AG04450 (cell line): ENCODE results near the gene RIN3. TPM values are rescaled to one million over a fixed set of nuclear protein-coding genes. Genes with fewer than 3 reads are reported as not detected.
"Not testable (repeated sequence)": the region's sequence is repeated elsewhere in the genome, so short reads cannot be mapped to it uniquely, and the experiment has no call there.

ENCODE experiments used
- CTCF ChIA-PET: fragments of 300-600, 350-600 bp; formaldehyde crosslinking; extraction: SDS; loops from one replicate; lab custom pipeline; 2022; ENCODE audit warnings: antibody characterized with exemption, inconsistent platforms; lab: Charles Lee
- POLR2A ChIA-PET: fragments of 350-600 bp; formaldehyde crosslinking; extraction: SDS; loops from one replicate; lab custom pipeline; 2021; ENCODE audit warnings: antibody characterized with exemption, inconsistent platforms; lab: Yijun Ruan, JAX
- DNase-seq: peaks from one replicate; pipeline ENCODE4 v3.0.0-alpha.2; 2011; ENCODE audit warnings: low read depth, low spot score
- H3K27ac ChIP-seq: one replicate; pipeline ENCODE4 v1.5.1; 2012; ENCODE audit warnings: low read depth, low read length, control low read depth
- H3K27me3 ChIP-seq: one replicate; pipeline ENCODE4 v1.6.0; 2012; ENCODE audit warnings: low read length; ENCODE audit not compliant: control insufficient read depth, insufficient read depth
- H3K4me3 ChIP-seq: 2 replicates; pipeline ENCODE4 v1.5.1; 2011; ENCODE audit warnings: mild to moderate bottlenecking, low read depth, low read length, control low read depth
- H3K9me3 ChIP-seq: 2 replicates; pipeline ENCODE4 v1.5.1; 2012; ENCODE audit warnings: low read length; ENCODE audit not compliant: control insufficient read depth, insufficient read depth
- polyA plus RNA-seq: library from polyadenylated mRNA; depleted of rRNA; stranded (reverse); fragments of >200 nt; gene quantifications from 2 replicates; pipeline ENCODE4 v1.2.3, GENCODE V29; 2011
- TF ChIP-seq, protein P1 (sequence below): IDR thresholded peaks from 2 replicates; pipeline ENCODE4 v1.5.1; 2011; ENCODE audit warnings: low read depth, low read length, control low read depth, inconsistent platforms

Gene RIN3
- polyA plus RNA-seq, 1 experiment = 3.7 TPM

DNA sequence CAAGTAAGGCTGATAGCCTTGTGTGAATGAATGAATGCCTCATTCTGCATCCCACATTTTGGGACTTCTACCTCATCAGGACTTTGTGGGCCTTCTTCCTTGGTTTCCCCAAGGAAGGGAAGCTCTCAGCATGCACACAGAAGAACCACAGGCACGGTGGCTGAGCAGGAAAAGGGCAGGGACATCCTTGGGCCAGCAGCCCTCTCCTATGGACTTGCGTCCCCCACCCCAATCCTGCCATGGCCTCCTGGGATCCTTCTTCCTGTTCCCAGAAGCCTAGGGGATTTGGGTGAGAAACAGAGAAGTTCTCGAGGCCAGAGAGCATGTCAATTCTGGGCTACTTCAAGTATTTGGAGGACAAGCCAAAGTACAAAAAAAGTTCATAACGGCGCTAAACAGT is 165.2 kb downstream of the RIN3 start:
- Histone ChIP-seq H3K9me3 (no peaks in the 10 kb centered on the region; the same call in none of the 2 replicates), H3K27me3 (no peaks in the 10 kb centered on the region), H3K4me3 (no peak overlapping the region), H3K27ac (no peak overlapping the region)
- POLR2A ChIA-PET = no interaction called here
- CTCF ChIA-PET = no interaction called here
- TF ChIP-seq, protein P1, sequence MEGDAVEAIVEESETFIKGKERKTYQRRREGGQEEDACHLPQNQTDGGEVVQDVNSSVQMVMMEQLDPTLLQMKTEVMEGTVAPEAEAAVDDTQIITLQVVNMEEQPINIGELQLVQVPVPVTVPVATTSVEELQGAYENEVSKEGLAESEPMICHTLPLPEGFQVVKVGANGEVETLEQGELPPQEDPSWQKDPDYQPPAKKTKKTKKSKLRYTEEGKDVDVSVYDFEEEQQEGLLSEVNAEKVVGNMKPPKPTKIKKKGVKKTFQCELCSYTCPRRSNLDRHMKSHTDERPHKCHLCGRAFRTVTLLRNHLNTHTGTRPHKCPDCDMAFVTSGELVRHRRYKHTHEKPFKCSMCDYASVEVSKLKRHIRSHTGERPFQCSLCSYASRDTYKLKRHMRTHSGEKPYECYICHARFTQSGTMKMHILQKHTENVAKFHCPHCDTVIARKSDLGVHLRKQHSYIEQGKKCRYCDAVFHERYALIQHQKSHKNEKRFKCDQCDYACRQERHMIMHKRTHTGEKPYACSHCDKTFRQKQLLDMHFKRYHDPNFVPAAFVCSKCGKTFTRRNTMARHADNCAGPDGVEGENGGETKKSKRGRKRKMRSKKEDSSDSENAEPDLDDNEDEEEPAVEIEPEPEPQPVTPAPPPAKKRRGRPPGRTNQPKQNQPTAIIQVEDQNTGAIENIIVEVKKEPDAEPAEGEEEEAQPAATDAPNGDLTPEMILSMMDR = no peak
- no peak for DNase-seq

DNA sequence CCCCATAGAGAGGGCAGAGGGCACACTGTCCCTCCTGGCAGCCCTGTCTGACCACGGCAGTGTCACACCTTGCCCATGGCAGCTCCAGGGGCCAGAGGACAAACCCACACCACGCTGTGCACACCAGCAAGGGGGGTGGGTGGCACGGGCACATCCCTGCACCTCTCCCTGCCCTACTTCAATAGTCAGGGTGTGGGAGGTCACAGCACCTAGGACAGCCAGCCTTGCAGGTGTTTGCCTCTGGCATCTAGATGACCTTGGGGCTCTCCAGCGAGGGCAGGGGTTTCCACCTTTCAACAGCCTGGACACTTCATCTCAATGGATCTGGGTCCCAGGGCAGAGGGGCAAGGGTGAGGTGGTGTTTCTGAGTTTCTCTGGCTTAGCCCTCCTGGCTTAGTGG is 165.7 kb downstream of the RIN3 start:
- no peak for DNase-seq
- POLR2A ChIA-PET = no interaction called here
- CTCF ChIA-PET = no interaction called here
- TF ChIP-seq, protein P1 = no peak
- H3K4me3 ChIP-seq = no peak overlapping the region
- no peaks in the 10 kb centered on the region; the same call in none of the 2 replicates for H3K9me3 ChIP-seq
- no peak overlapping the region for H3K27ac ChIP-seq
- H3K27me3 ChIP-seq = no peaks in the 10 kb centered on the region

DNA sequence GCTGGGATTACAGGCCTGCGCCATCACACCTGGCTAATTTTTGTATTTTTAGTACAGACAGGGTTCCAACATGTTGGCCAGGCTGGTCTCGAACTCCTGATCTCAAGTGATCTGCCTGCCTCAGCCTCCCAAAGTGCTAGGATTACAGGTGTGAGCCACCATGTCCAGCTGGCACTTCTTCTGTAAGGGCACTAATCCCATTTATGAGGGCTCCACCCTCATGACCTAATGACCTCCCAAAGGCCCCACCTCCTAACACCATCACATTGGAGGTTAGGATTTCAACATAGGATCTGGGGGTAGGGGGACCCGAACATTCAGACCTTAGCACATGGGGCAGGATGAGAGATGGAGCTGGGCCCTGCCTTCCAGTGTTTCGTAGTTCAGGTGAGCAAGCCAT is 166.7 kb downstream of the RIN3 start:
- H3K27me3 ChIP-seq, DNase-seq, H3K4me3 ChIP-seq, POLR2A ChIA-PET, H3K9me3 ChIP-seq: not testable (repeated sequence)
- H3K27ac ChIP-seq = peak overlapping the region; percentile 21
- CTCF ChIA-PET = interaction anchor here (0.6 to 3.6 kb wide), 10 partner anchors 10 to 303 kb away, joined by 3 to 15 read pairs (median 5); no protein-coding TSS in a partner anchor

DNA sequence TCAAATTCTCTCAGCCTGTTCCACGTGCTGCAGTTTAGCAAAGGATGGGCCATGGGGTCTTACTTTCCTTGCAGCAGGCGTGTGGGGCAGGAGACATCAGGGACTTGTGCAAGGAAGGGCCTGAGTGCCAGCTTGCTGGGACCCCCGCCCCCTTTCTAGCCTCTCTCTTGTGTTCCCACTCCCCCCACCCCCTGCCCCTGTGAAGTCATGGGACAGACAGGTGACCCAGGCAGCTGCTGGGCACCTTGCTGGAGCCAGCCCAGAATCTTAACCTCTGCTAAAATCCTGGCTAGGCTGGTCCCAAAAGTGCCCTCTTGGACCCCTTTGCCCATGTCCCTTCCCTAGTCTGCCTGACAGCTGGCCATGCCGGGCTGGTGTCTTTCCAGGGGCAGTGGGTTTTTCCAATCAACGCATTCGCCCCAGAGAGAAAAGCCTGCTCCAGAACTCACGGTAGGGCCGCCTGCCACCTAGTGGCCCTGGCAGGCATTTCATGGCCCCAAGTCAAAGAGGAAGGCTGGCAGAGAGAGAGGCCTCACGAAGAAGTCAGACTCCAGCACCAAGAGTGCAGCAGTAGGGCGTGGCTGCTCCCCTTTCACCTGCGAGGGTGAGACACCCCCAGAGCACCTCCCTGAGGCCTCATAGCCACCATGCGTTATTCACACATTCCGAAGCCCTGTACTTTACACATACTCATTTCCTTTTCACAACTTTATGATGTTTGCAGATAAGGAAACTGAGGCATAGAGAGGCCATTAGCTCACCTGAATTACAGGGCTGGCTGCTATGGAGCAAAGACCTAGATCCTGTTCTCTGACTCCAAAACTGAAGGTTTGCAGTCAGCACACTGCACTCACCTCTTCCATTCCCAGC is 167.4 kb downstream of the RIN3 start:
- TF ChIP-seq, protein P1 = peak; percentile 98
- Histone ChIP-seq H3K9me3 (no peaks in the 10 kb centered on the region; the same call in none of the 2 replicates), H3K27ac (peak overlapping the region; percentile 21), H3K27me3 (no peaks in the 10 kb centered on the region), H3K4me3 (no peak overlapping the region)
- peak; percentile 45 for DNase-seq
- POLR2A ChIA-PET = no interaction called here
- CTCF ChIA-PET = interaction anchor here (0.6 to 3.6 kb wide), 21 partner anchors 9 to 522 kb away, joined by 3 to 15 read pairs (median 5); no protein-coding TSS in a partner anchor

DNA sequence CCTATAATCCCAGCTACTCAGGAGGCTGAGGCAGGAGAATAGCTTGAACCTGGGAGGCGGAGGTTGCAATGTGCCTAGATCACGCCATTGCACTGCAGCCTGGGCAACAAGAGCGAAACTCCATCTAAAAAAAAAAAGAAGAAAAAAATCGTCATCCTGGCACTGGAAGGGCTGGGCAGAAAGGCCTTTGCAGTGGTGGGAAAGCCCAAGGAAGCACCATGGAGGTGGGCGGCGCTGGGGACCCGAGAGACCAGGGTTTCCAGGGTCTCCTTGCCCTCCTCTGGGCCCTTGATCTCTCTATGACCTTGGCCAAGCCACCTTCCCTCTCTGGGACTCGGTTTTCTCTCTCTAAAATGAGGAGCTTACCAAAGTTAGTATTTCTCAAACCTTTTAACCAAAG is 169.5 kb downstream of the RIN3 start:
- TF ChIP-seq, protein P1 = no peak
- Histone ChIP-seq H3K9me3 (no peaks in the 10 kb centered on the region; the same call in none of the 2 replicates), H3K4me3 (no peak overlapping the region), H3K27ac (no peak overlapping the region), H3K27me3 (no peaks in the 10 kb centered on the region)
- no peak for DNase-seq
- CTCF ChIA-PET = interaction anchor here (0.8 to 3.6 kb wide), 6 partner anchors 13 to 196 kb away, joined by 3 to 15 read pairs (median 4); no protein-coding TSS in a partner anchor
- POLR2A ChIA-PET = no interaction called here
